Adrenal gland (tissue), 5 donors: ENCODE results near the gene DIO3.

ENCODE experiments used
- CTCF ChIP-seq, 6 experiments: fragments of 450-650 bp in 4 of 6; fragments of 200-600 bp in 2 of 6; sonication (generic) in 1 of 6; IDR thresholded peaks; 1 replicate in 5 of 6; 2 replicates in 1 of 6; pipeline versions ENCODE4 v1.5.1 to v1.8.0; 2016 to 2021; ENCODE audit warnings: antibody characterized with exemption in 6 of 6, mild to moderate bottlenecking in 2 of 6, moderate library complexity in 1 of 6
- POLR2A ChIP-seq, 2 donors: fragments of 450-650 bp; IDR thresholded peaks; one replicate each; pipeline ENCODE4 v1.6.1; 2017; ENCODE audit warnings: antibody characterized with exemption in 2 of 2, mild to moderate bottlenecking in 2 of 2, moderate library complexity in 1 of 2
- donor health status: DM: no; HTN: no; CAD: no.

- no peak for TF ChIP-seq CTCF (IDR thresholded peaks at IDR 0.05)
- no peak for TF ChIP-seq POLR2A (IDR thresholded peaks at IDR 0.05)
These were observed 25.5 kb downstream of the DIO3 start for GRCh38 chr14:101586531-101587430.
